ENCODE measurements around the gene RABL3.
A peak's percentile ranks its signal among the peaks of the same experiment; 100 is the strongest.
"Not testable (repeated sequence)": the region's sequence is repeated elsewhere in the genome, so short reads cannot be mapped to it uniquely, and the experiment has no call there.

The RABL3 gene, protein sequence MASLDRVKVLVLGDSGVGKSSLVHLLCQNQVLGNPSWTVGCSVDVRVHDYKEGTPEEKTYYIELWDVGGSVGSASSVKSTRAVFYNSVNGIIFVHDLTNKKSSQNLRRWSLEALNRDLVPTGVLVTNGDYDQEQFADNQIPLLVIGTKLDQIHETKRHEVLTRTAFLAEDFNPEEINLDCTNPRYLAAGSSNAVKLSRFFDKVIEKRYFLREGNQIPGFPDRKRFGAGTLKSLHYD

DNA sequence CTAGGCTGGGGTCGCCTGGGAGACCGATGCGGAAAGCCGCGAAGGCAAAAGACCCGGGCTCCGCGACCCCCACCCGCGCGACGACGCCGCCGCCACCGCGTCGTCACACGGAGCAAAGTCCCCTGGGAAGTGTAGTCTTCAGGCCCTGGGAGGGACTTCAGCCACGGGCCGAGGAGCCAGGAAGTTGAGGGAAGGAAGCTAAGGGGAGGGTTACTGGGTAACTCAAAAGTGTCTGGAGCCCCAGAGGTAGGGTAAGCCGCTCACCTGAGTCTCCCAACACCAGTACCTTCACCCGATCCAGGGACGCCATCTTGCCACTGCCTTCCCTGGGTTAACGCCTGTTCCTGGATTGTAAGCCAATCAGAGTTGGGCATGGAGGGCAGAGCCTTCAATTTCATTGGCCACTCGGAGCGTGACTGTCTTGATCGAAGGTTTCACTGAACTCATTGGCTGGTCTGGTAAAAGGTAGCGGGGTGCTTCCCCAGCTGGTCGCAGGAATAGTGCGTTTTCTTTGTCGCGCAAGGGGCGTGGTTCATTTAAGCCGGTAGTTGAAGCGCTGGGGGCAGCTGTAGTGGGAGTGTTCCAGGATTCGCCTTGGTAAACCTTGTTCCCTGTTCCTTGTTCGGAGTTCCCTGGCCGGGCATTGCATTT is at the start of gene RABL3, which contains the start of gene GTF2E1:
Gene RABL3, minus strand, starts transcription at position 319 of the 651 bp plus-strand sequence. Its CDS starts 9 bp downstream, at position 310.
Gene GTF2E1, plus strand, starts transcription at position 547 of the 651 bp plus-strand sequence. CDS start 7,809 bp downstream, outside the sequence.
- peak; percentile 97 for DNase-seq

DNA sequence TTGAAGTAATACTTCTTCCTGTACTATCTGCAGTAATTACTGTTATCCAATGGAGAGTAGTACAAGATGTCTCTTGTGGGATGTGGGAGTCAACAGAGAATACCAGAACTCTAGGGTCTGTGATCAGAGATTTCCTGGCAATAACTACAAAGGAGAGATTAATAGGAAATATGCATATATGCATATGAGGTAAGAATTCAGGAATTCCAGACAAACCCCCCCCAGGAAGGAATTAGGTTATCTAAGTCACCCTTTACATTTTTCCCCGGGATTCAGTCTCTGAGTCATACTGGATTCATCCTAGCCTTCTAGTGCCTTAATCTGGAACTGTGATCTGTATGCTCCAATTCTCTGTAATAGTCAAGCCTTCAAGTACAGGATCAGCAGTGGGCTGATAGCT is 49.6 kb upstream of the RABL3 start:
- no peak for DNase-seq

GRCh38 chr3:120791010-120791409 is 48.7 kb upstream of the RABL3 start:
- DNase-seq, result no peak

DNA sequence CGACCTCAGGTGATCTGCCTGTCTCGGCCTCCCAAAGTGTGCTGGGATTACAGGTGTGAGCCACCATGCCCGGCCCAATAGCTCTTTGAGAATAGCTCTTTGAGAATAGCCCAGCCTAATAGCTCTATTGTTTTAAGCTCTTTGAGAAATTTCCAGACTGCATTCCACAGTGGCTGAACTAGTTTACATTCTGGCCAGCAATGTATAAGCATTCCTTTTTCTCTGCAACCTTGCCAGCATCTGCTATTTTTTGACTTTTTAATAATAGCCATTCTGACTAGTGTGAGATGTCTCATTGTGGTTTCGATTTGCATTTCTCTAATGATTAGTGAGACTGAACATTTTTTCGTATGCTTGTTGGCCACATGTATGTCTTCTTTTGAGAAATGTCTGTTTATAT is 43.5 kb upstream of the RABL3 start:
- not testable (repeated sequence) for DNase-seq

DNA sequence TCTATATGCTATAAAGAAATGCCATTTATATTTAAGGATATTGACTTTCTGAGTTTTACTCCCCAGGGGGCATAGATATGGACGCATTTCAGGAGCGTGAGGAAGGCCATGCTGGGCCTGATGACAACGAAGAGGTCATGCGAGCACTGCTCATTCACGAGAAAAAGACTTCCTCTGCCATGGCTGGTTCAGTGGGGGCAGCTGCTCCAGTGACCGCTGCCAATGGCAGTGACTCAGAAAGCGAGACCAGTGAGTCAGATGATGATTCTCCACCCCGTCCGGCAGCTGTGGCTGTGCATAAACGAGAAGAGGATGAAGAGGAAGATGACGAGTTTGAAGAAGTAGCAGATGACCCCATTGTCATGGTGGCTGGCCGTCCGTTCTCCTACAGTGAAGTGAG is 38.7 kb upstream of the RABL3 start:
- peak; percentile 1 for DNase-seq

- no peak for DNase-seq
These were observed 36.5 kb upstream of the RABL3 start for GRCh38 chr3:120778776-120779175.

- DNase-seq, result no peak
These were observed 33.1 kb upstream of the RABL3 start for GRCh38 chr3:120775411-120775810.

- no peak for DNase-seq
These were observed 31.6 kb upstream of the RABL3 start for GRCh38 chr3:120773932-120774331.

DNA sequence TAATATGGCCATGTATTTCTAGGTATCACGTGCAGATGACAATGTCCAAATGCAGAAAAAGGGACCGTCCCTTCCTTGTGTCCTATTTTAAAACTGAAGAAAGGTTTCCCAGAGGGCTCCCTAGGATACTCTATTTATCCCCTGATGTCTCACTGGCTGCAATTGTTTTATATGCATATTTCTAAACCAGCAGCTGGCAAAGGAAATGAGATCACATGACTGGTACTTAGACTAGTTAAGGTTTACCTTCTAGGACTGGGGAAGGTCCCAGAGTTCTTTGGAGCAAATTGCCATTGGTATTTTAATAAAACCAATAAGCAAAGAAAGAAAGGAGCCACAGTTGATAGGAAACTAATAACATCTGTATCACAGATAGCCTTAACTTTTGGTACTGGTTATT is 29.8 kb upstream of the RABL3 start:
- no peak for DNase-seq

DNA sequence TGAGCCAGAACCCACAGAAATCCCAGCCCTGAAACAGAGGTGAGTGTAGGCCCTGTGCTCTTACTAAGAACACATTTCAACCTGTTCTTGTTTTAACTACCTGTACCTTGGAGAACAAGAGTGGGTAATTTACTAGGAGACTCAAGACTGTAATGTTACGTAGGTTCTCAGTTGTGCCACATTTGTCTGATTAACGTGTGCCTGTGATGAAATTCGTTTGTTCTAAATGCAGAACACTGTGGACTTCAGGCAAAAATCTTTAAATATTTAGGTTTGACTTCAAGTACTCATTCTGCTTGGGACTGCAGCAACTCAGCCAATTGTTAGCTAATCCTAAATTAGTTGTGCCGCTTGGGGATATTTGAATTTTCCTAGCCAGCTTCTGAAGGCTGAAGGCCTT is 28.6 kb upstream of the RABL3 start:
- no peak for DNase-seq

DNA sequence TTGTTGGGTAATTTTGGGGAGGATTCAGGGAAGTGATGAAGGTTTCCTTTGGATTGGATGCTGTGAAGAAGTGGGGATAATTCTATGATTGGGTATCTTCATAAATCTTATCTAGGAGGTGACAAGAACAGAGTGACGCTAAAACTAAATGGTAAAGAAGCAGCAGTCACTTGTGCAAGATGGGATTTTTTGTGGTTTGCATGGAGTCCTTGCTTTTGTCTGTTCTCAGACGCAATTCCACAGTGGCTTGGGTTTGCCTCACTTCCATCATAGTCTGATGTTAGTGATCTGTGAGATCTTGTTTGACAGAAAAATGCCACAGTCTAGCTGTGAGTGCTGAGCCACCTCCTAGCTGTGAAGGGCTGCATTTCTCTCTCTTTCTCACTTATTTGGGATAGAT is 27.1 kb upstream of the RABL3 start:
- no peak for DNase-seq

DNA sequence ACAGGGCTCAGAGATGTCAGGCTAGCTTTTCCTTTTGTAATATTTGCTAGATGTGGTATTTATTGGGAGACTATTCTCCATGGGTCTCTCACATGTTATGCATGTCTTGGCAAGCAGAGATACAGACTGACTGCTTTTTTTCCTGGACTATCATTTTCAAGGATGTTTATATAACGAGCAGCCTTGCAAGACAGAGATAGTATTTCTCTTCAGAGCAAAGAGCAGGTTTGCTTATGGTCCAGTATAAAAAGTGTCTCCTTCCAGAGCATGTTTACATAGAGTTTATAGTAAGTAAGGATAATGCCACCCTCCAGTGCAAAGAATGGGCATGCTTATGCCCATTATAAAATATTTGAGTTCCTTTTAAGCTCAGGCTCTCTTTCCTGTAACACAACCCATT is 24.8 kb upstream of the RABL3 start:
- no peak for DNase-seq

- no peak for DNase-seq
These were observed 24.3 kb upstream of the RABL3 start for GRCh38 chr3:120766576-120766975.

DNA sequence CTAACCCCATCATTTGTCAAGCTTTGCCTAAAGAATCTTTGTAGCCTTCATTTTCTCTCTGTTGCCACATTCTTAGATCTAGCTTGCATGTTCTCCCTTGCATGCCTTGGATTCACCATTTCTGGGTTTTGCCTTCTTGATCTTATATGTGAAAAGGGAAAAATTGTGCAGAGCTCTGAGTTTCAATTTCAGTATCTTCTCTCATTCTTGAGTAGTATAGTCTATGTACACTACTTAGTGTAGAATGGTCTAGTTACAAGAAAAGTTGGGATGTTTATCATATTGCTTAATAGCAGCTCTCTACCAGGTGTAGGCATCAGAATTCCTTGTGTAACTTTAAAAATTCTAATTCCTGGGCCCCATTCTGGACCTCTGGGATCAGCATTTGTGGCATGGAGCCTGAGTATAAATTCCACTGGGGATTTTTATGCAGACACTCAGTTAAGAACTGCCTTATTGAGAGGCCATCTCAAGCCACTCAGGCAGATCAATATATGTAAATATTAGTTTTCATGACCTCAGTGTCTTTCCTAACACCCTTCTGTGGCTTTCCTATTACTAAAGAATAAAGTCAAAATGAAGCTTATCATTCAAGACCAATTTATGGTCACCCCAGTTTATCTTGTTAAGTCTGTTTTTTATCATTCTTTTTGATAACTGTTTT is 23.6 kb upstream of the RABL3 start:
- no peak for DNase-seq

- DNase-seq, result no peak
These were observed 21.9 kb upstream of the RABL3 start for GRCh38 chr3:120764206-120764605.

DNA sequence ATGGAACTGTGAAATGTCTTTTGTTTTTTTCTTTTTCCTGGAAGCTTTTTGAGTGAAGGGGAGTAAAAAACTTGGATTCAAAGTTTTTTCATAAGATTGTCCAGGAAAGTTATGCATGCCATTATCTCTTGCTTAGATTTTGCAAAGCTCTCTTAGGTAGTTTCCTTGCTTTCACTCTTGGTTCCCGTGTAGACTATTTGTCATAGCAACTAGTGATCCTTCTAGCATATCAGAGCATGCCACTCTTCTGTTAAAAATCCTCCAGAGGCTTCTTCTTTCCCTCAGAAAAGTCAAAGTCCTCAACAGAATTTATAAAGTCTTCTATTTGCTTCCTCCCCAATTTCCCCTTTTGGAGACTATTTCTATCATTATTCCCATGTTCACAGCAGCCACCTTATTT is 21.3 kb upstream of the RABL3 start:
- no peak for DNase-seq

DNA sequence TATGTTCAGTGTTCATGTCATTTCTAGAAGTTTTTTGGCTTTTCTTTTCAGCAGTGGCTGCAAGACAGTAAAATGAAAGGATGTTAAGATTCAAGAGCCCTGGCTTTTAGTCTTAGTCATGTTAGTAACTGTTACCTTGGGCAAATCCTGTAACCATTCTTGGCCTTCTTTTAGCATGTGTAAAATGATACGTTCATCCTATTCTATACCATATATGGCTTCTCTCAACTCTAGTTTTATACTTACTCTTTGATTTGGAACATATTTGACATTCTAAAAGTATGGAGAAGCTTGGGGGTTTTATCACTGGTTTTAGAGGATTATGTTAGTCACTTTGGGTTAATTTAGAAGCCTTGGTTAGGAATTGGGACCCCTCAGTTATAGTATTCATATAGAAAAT is 20.3 kb upstream of the RABL3 start:
- no peak for DNase-seq

GRCh38 chr3:120758551-120758950 is 16.2 kb upstream of the RABL3 start:
- not testable (repeated sequence) for DNase-seq

- no peak for DNase-seq
These were observed 13.7 kb upstream of the RABL3 start for GRCh38 chr3:120756061-120756460.

GRCh38 chr3:120753810-120754209 is 11.5 kb upstream of the RABL3 start:
- no peak for DNase-seq

GRCh38 chr3:120752865-120753264 is 10.5 kb upstream of the RABL3 start:
- DNase-seq, result no peak

DNA sequence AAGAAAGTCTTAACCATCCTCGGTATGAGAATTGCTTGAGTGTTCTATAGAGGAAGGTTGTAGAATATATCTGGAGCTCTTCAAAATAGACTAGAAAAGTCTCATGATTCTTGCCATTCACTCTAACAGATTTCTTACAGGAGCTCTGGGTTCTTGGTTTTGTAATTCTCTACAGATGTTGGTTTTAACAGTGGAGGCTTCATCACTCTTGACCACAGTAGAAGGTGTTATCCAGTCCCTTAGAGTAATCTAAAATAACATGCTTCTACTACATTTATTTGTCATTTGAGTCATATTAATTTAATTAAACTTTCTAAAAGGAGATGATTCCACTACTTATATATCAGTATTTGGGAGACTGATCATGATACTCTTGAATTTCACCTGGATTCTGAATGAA is 9.9 kb upstream of the RABL3 start:
- DNase-seq, result no peak

DNA sequence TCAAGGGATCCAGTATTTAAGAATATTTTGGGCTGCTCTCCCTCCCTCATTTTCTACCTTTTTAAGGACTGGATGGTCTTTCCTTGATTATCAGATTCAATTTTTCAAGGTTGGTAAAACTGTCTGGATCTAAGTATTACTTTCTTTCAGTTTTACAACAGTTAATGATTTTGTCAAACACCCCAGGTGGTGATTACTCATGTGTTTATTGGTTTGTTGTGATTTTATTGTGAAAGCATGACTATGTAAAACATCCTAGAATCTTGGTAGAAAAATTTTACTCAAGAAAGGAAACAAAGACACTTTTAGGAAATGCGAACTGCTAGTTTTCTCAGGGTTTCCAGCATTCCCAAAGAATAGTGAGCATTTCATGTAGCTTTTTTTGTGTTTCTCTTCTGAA is 7.5 kb upstream of the RABL3 start:
- DNase-seq, result no peak

- DNase-seq, result no peak
These were observed 3.1 kb upstream of the RABL3 start for GRCh38 chr3:120745466-120745865.

All from CD4-positive, alpha-beta T cell treated with Interferon gamma for 1 hour (primary cell).